GM18507 (cell line): ENCODE results near the gene TP53BP2.
"Not testable (repeated sequence)": the region's sequence is repeated elsewhere in the genome, so short reads cannot be mapped to it uniquely, and the experiment has no call there.

ENCODE experiments used
- DNase-seq: peaks from one replicate; pipeline ENCODE4 v3.0.0; 2011; ENCODE audit warnings: low read depth; ENCODE audit not compliant: insufficient read length; ENCODE audit errors: extremely low spot score
- FAIRE-seq: peaks from 2 replicates; lab custom pipeline; 2011; peaks lifted over from hg19 to GRCh38; lab: Jason Lieb, UNC

Gene TP53BP2

GRCh38 chr1:223811634-223812101, 34.1 kb downstream of the TP53BP2 start:
- no peak for DNase-seq
- FAIRE-seq, result peak; percentile 21

- FAIRE-seq (peak; percentile 24), DNase-seq (no peak)
Observed at GRCh38 chr1:223810586-223810985, 35.2 kb downstream of the TP53BP2 start.

GRCh38 chr1:223809905-223810304, 35.8 kb downstream of the TP53BP2 start:
- FAIRE-seq, DNase-seq: not testable (repeated sequence)

- no peak for FAIRE-seq
Observed at GRCh38 chr1:223803211-223803610, 42.5 kb downstream of the TP53BP2 start.

GRCh38 chr1:223802602-223803001, 43.1 kb downstream of the TP53BP2 start:
- DNase-seq (no peak), FAIRE-seq (no peak)

More at GRCh38 chr1:223803211-223803610, 42.5 kb downstream of the TP53BP2 start:
- no peak for DNase-seq

- FAIRE-seq (no peak), DNase-seq (no peak)
Observed at GRCh38 chr1:223802032-223802431, 43.7 kb downstream of the TP53BP2 start.

- DNase-seq (no peak), FAIRE-seq (no peak)
Observed at GRCh38 chr1:223796210-223796609, 49.5 kb downstream of the TP53BP2 start.

GRCh38 chr1:223794136-223794880, 51.4 kb downstream of the TP53BP2 start:
- no peak for FAIRE-seq

GRCh38 chr1:223793716-223794115, 52.0 kb downstream of the TP53BP2 start:
- DNase-seq (no peak), FAIRE-seq (no peak)

More at GRCh38 chr1:223794136-223794880, 51.4 kb downstream of the TP53BP2 start:
- no peak for DNase-seq

GRCh38 chr1:223792046-223792445, 53.7 kb downstream of the TP53BP2 start:
- DNase-seq (no peak), FAIRE-seq (no peak)

GRCh38 chr1:223788746-223789415, 56.9 kb downstream of the TP53BP2 start:
- no peak for FAIRE-seq

GRCh38 chr1:223785808-223786207, 59.9 kb downstream of the TP53BP2 start:
- DNase-seq, result no peak
- no peak for FAIRE-seq

More at GRCh38 chr1:223788746-223789415, 56.9 kb downstream of the TP53BP2 start:
- no peak for DNase-seq

GRCh38 chr1:223784541-223784940, 61.2 kb downstream of the TP53BP2 start:
- DNase-seq (no peak), FAIRE-seq (no peak)

GRCh38 chr1:223783676-223784075, 62.1 kb downstream of the TP53BP2 start:
- no peak for DNase-seq
- FAIRE-seq, result no peak

GRCh38 chr1:223780949-223781348, 64.8 kb downstream of the TP53BP2 start:
- FAIRE-seq (no peak), DNase-seq (no peak)

- DNase-seq (no peak), FAIRE-seq (no peak)
Observed at GRCh38 chr1:223780318-223780717, 65.4 kb downstream of the TP53BP2 start.

- FAIRE-seq (no peak), DNase-seq (no peak)
Observed at GRCh38 chr1:223776826-223777454, 68.8 kb downstream of the TP53BP2 start.

- no peak for DNase-seq
- FAIRE-seq, result no peak
Observed at GRCh38 chr1:223776075-223776814, 69.5 kb downstream of the TP53BP2 start.

GRCh38 chr1:223775711-223776074, 70.1 kb downstream of the TP53BP2 start:
- DNase-seq, result no peak
- no peak for FAIRE-seq

- FAIRE-seq, result no peak
- no peak for DNase-seq
Observed at GRCh38 chr1:223775054-223775453, 70.7 kb downstream of the TP53BP2 start.
